Epithelial cell of proximal tubule (primary cell): ENCODE measurements around the gene SLC25A45. TPM values are rescaled to one million over a fixed set of nuclear protein-coding genes. Genes with fewer than 3 reads are reported as not detected.

Experiments
- DNase-seq: peaks from one replicate; pipeline ENCODE4 v3.0.0-alpha.2; 2011; ENCODE audit warnings: low read depth
- H3K4me3 ChIP-seq: 2 replicates; pipeline ENCODE4 v1.5.1; 2011; ENCODE audit warnings: low read depth, mild to moderate bottlenecking, low read length
- total RNA-seq: library from RNA; depleted of rRNA; stranded (reverse); fragments of >200 nt; gene quantifications from 2 replicates; pipeline ENCODE4 v1.2.3, GENCODE V29; 2015
- TF ChIP-seq, protein P1 (sequence below): conservative IDR thresholded peaks from 2 replicates; pipeline ENCODE4 v1.5.1; 2012; ENCODE audit warnings: low read depth, mild to moderate bottlenecking, low read length

Gene SLC25A45
- 0.29 and 1.2 TPM in 2 replicates for total RNA-seq

- TF ChIP-seq, protein P1, sequence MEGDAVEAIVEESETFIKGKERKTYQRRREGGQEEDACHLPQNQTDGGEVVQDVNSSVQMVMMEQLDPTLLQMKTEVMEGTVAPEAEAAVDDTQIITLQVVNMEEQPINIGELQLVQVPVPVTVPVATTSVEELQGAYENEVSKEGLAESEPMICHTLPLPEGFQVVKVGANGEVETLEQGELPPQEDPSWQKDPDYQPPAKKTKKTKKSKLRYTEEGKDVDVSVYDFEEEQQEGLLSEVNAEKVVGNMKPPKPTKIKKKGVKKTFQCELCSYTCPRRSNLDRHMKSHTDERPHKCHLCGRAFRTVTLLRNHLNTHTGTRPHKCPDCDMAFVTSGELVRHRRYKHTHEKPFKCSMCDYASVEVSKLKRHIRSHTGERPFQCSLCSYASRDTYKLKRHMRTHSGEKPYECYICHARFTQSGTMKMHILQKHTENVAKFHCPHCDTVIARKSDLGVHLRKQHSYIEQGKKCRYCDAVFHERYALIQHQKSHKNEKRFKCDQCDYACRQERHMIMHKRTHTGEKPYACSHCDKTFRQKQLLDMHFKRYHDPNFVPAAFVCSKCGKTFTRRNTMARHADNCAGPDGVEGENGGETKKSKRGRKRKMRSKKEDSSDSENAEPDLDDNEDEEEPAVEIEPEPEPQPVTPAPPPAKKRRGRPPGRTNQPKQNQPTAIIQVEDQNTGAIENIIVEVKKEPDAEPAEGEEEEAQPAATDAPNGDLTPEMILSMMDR: peak; percentile 75
- DNase-seq: peak; percentile 84
- peak within 1 kb of the TSS; percentile 51 for H3K4me3 ChIP-seq
Measured at GRCh38 chr11:65382033-65382803, at the start of gene SLC25A45. TSS of gene SLC25A45 (minus strand) at chr11:65382646. CDS start at chr11:65381951, 695 bp downstream.

DNA sequence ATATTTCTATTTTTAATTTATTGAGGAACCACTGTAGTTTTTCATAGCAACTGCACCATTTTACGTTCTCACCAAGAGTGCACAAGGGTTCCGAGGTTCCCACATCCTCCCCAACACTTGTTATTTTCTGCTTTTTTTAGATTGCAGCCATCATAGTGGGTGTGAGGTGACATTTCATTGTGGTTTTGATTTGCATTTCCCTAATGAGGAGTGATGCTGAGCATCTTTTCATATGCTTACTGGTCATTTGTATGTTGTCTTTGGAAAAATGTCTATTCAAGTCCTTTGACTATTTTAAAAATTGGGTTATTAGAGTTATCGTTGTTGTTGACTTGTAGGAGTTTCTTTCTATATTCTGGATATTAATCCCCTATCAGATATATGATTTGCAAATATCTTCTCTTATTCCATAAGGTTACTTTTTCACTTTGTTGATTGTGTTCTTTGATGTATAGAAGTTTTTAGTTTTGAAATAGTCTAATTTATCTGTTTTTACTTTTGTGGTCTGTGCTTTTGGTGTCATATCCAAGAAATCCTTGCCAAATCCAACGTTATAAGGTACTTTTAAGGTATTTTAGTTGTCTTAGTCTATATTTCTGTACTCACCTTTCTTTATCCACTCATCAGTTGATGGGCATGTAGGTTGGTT is 49.1 kb upstream of the SLC25A45 start:
- DNase-seq: no peak
- peak overlapping the region; percentile 9 for H3K4me3 ChIP-seq
- TF ChIP-seq, protein P1: no peak

- H3K4me3 ChIP-seq: peak overlapping the region; percentile 25
- TF ChIP-seq, protein P1: no peak
- DNase-seq: no peak
Measured at GRCh38 chr11:65430406-65431217, 48.2 kb upstream of the SLC25A45 start.

DNA sequence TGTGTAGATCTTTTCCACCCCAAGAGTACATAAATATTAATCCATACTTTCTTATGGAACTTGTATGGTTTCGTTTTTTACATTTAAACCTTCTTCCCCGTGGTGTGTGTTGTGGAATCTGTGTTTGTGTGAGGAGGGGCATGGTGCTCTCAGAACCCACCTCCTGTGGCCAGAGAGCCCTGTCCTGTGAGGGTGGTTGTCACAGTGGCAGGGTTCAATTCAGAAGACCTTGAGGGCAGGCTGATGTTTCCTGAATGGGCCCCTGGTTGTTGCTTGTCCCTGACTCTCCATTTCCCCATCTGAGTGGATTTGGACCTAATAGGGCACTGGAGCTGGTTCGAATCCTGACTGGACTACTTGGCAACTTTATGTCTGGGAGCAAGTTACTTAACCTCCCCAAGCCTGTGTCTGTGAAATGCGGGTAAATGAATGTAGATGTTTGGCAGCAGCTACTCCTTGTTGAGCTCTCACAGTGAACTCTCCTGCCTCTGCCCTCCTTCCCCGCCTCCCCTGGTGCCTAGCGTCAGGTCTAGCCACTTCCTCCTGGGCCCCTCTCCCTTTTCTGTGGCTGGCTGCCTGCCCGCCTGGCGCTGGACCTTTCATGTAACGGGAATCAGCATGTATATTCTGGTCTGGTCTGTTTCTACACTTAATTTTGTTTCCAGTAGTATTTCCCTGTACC is 47.4 kb upstream of the SLC25A45 start:
- DNase-seq: peak; percentile 61
- peak overlapping the region; percentile 25 for H3K4me3 ChIP-seq
- TF ChIP-seq, protein P1: no peak

GRCh38 chr11:65429068-65429681 is 46.7 kb upstream of the SLC25A45 start:
- peak overlapping the region; percentile 85 for H3K4me3 ChIP-seq
- TF ChIP-seq, protein P1: no peak
- DNase-seq: peak; percentile 58

- TF ChIP-seq, protein P1: no peak
- no peak for DNase-seq
- H3K4me3 ChIP-seq: peak overlapping the region; percentile 85
Measured at GRCh38 chr11:65428578-65429067, 46.2 kb upstream of the SLC25A45 start.
